Omental fat pad (tissue), 4 donors: ENCODE results near the gene LIM2. TPM values are rescaled to one million over a fixed set of nuclear protein-coding genes. Genes with fewer than 3 reads are reported as not detected.

ENCODE experiments used
- ATAC-seq: fragments of 150-250 bp; one replicate; pipeline ENCODE4 v1.9.1; 2016; ENCODE audit warnings: mild to moderate bottlenecking, moderate library complexity; ENCODE audit not compliant: low FRiP score
- DNase-seq: peaks from one replicate; pipeline ENCODE4 v3.0.0-alpha.2; 2019; ENCODE audit warnings: low spot score
- CTCF ChIP-seq, 3 donors: fragments of 450-650 bp; IDR thresholded peaks; one replicate each; pipeline ENCODE4 v1.5.1; 2016 to 2017; ENCODE audit warnings: antibody characterized with exemption in 3 of 3, mild to moderate bottlenecking in 3 of 3, moderate library complexity in 2 of 3
- total RNA-seq, 4 donors: library from RNA; depleted of rRNA; stranded (reverse); fragments of >200 nt; gene quantifications; one replicate each; pipeline ENCODE4 v1.1.0, GENCODE V29; 2016

LIM2 gene
- total RNA-seq, 4 donors from 2014 or later, result not detected

DNA sequence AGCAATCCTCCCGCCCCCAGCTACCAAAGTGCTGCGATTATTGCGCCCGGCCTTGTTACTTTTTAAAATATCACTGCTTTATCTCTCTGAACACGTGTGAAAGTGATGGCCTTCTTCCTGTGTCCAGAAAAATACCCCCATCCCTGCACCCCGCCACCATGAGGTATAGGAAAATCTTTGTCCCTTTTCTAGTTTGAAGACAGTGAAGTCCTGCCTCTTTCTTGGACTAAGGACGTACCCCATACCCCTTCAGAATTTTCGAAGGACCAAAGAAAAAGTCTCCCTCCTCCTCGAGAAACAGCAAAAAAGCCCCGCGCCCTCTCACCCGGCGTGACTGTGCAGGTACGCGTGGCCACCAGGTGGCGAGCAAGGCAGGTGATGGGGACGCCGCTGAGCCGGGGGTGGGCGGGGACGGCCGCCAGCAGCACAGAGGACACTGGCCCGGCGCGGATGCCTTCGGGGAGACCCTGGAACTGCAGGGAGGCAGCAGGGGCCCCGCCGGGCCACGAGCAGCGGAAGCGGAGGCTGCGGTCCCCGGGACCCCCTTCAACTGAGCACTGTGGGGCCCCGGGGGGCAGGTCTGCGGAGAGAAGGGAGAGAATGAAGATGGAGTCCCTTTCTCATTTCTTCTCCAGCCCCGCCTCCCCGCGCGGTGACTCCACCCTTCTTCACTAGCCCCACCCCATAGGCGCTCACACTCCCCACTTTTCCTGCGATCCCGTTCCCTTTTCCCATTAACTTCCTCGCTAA is 49.0 kb downstream of the LIM2 start:
- TF ChIP-seq CTCF (IDR thresholded peaks at IDR 0.05), result peak in 1 of 3 donors; percentile 2
- DNase-seq (peak; percentile 68), ATAC-seq (peak; percentile 69)

GRCh38 chr19:51337861-51338562 is 49.8 kb downstream of the LIM2 start:
- TF ChIP-seq CTCF (IDR thresholded peaks at IDR 0.05), result no peak
- ATAC-seq, result no peak

DNA sequence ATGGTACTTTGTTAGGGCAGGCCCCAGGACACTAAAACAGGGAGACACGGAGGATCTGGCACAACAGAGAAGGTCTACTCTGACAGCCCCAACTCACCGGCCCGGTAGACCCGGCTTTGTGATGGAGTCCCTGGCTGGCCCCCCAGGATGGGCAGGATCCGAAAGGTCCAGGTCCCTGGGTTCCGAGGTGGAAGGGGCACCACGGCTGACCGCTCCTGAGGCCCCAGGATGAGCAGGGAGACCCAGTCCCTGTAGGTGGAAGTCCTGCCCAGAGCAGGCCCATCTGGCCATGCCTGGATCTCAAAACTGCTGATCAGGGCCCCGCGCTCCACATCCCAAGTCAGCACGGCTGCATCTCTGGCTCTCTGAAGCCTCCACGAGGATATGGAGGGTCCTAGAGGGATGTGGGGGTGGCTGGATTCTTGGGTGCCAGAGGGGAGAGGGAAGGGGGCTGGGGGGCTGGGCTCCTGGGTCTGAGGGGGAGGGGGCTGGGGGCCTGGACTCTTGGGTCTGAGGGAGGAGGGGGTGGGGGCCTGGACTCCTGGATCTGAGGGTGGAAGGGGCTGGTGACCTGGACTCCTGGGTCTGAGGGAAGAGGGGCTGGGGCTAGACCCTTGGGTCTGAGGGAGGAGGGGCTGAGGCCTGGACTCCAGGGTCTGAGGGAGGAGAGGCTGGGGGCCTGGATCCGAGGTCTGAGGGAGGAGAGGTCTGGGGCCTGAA is 50.5 kb downstream of the LIM2 start:
- no peak for ATAC-seq
- no peak for TF ChIP-seq CTCF (IDR thresholded peaks at IDR 0.05)
- DNase-seq, result no peak

More at GRCh38 chr19:51337861-51338562, 49.8 kb downstream of the LIM2 start:
- no peak for DNase-seq

- ATAC-seq (no peak), DNase-seq (no peak)
- TF ChIP-seq CTCF (IDR thresholded peaks at IDR 0.05), result no peak
These were observed 53.8 kb downstream of the LIM2 start for GRCh38 chr19:51333836-51334460.

- TF ChIP-seq CTCF (IDR thresholded peaks at IDR 0.05), result no peak
- ATAC-seq, result no peak
- no peak for DNase-seq
These were observed 56.1 kb downstream of the LIM2 start for GRCh38 chr19:51331716-51332115.

DNA sequence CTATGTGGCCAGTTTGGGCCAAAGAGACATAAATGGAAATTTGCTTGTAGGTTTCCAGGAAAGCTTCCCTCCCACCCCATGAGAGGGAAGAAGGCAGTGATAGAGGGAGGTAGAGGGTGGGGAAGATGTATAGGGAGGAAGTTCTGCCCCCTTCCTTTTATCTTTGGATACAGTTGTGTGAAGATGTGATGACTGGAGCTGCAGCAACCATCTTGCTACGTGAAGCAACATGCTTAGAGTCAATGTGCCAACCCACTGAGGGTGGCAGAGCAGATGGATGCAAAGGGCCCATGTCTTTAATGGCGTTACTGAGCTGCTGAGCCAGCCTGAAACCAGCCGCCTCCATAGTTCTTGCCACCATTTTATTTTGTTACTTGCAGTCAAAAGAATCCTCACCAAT is 56.6 kb downstream of the LIM2 start:
- DNase-seq (no peak), ATAC-seq (no peak)
- TF ChIP-seq CTCF (IDR thresholded peaks at IDR 0.05), result no peak
